Mucosa of descending colon (tissue), 3 donors: Measurements from ENCODE around the gene NPBWR2. TPM values are rescaled to one million over a fixed set of nuclear protein-coding genes. Genes with fewer than 3 reads are reported as not detected.

ENCODE experiments used
- ATAC-seq: fragments of 200-7000 bp; cut with Tn5 transposase; one replicate; pipeline ENCODE4 v1.9.1; 2020; ENCODE audit warnings: mild to moderate bottlenecking, moderate library complexity
- DNase-seq, 3 donors: peaks; one replicate each; pipeline ENCODE4 v3.0.0-alpha.2; 2020
- H3K36me3 ChIP-seq: fragments of 200-600 bp; one replicate; pipeline ENCODE4 v1.8.0; 2021; ENCODE audit warnings: low read depth, mild to moderate bottlenecking
- H3K4me1 ChIP-seq: fragments of 200-600 bp; one replicate; pipeline ENCODE4 v1.8.0; 2021; ENCODE audit warnings: low read depth, mild to moderate bottlenecking
- H3K4me3 ChIP-seq: fragments of 200-600 bp; one replicate; pipeline ENCODE4 v1.8.0; 2021; ENCODE audit warnings: mild to moderate bottlenecking
- H3K9me3 ChIP-seq: fragments of 200-600 bp; one replicate; pipeline ENCODE4 v1.8.0; 2021; ENCODE audit warnings: mild to moderate bottlenecking
- intact Hi-C, 2 donors: fragments of 100-400 bp; cut with DNase I in 1 of 2; cut with micrococcal nuclease in 1 of 2; formaldehyde crosslinking; loops; one replicate each; pipeline versions ENCODE4 v1.11.0 to v1.11.1; 2022; cut with DNase I, micrococcal nuclease
- total RNA-seq, 3 donors: library from RNA; stranded (reverse); fragmentation: NEBNext Ultra II Directional in 2 of 3; extraction: Animal tissue kit (Norgen Biotek cat#: 25700) in 2 of 3; gene quantifications; one replicate each; pipeline versions ENCODE4 v1.2.1 to v1.2.4, GENCODE V29; 2021 to 2023
- TF ChIP-seq, protein P1 (sequence below): fragments of 200-600 bp; IDR thresholded peaks from one replicate; pipeline ENCODE4 v1.8.0; 2022; ENCODE audit warnings: antibody characterized with exemption, mild to moderate bottlenecking
- donor health status: DM: no; HTN: no; CAD: no; lungs with moderate emphysema.
- donor health status: DM: no; HTN: no; CAD: no.
- donor health status: DM: no; HTN: yes; CAD: no.

The NPBWR2 gene
- total RNA-seq, 3 donors from 2014 or later: not detected

DNA sequence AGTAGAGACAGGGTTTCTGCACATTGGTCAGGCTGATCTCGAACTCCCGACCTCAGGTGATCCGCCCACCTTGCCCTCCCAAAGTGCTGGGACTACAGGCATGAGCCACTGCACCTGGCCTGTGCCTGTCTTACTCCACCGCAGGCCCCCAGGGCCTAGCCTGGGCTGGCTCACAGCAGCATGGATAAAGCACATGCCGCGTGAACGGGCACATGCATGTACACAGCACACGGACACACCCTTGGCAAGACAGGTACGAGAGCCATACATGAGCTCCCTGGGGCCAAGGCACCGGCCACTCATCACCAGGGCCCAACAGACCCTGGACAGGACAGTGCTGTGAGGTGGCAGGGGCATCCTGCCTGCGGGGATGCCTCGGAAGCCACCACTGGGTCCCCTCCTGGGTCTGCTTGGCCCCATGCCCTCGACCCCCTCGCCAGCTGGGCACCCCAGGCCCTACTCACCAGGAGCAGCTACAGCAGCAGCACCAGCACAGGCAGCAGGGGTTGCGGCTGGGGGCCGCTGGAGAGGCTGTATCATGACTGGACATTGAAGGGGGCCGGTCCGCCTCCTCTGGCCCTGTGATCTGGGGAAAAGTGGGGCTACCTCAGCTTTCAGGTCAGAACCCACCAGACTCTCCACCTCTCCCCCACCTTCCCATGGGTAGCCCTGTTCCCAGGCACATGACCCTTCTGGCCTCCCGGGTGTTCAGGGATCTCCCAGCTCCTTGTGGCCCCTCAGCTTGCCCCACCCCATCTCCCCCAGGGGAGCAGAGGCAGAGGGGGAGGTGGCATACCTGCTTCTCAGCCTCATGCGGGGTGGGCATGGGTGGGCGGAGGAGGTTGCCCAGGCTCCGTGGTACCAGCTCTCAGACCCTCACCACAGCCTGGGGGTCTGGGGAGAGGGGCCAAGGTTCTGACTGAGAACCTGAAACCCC, 31.0 kb downstream of the NPBWR2 start:
- Histone ChIP-seq H3K36me3 (no peaks in the 10 kb centered on the region), H3K4me1 (peaks cover 12% of the 10 kb centered on the region), H3K9me3 (no peaks in the 10 kb centered on the region), H3K4me3 (no peak overlapping the region)
- TF ChIP-seq, protein P1, sequence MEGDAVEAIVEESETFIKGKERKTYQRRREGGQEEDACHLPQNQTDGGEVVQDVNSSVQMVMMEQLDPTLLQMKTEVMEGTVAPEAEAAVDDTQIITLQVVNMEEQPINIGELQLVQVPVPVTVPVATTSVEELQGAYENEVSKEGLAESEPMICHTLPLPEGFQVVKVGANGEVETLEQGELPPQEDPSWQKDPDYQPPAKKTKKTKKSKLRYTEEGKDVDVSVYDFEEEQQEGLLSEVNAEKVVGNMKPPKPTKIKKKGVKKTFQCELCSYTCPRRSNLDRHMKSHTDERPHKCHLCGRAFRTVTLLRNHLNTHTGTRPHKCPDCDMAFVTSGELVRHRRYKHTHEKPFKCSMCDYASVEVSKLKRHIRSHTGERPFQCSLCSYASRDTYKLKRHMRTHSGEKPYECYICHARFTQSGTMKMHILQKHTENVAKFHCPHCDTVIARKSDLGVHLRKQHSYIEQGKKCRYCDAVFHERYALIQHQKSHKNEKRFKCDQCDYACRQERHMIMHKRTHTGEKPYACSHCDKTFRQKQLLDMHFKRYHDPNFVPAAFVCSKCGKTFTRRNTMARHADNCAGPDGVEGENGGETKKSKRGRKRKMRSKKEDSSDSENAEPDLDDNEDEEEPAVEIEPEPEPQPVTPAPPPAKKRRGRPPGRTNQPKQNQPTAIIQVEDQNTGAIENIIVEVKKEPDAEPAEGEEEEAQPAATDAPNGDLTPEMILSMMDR: no peak
- no peak for ATAC-seq
- no peak for DNase-seq
- intact Hi-C loops: no loop called here

DNA sequence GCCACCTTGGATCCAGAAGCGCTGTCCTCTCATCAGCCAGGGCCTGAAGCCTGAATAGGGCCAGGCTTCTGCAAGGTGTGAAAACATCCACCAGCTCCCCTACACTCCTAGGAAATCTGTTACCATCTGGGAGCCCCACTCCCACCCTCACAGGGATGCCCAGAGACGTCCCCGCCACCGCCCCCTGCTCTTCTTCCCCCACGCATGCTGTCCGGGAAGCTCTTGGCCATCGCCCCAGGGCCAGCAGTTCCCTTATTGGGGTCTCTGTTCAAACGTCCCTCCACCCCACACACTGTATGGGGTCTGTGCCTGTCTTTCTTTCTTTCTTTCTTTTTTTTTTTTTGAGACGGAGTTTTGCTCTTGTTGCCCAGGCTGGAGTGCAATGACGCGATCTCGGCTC, 31.8 kb downstream of the NPBWR2 start:
- Histone ChIP-seq H3K36me3 (no peaks in the 10 kb centered on the region), H3K4me3 (no peak overlapping the region), H3K4me1 (peaks cover 12% of the 10 kb centered on the region), H3K9me3 (no peaks in the 10 kb centered on the region)
- TF ChIP-seq, protein P1: no peak
- ATAC-seq (no peak), DNase-seq (no peak)
- intact Hi-C loops: no loop called here

DNA sequence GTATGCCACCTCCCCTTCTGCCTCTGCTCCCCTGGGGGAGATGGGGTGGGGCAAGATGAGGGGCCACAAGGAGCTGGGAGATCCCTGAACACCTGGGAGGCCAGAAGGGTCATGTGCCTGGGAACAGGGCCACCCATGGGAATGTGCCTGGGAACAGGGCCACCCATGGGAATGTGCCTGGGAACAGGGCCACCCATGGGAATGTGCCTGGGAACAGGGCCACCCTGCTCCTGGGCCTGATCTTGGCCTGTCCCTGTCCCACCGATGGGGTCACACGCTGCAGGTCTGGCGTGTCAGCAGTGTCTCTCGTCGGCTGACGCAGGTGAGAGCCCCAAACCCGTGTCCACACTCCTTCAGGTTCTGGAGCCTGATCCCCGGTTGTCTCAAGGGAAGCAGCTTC, 32.4 kb downstream of the NPBWR2 start:
- ATAC-seq (no peak), DNase-seq (no peak)
- Histone ChIP-seq H3K9me3 (no peaks in the 10 kb centered on the region), H3K36me3 (no peaks in the 10 kb centered on the region), H3K4me3 (no peak overlapping the region), H3K4me1 (peaks cover 9% of the 10 kb centered on the region)
- TF ChIP-seq, protein P1: no peak
- intact Hi-C loops: no loop called here

DNA sequence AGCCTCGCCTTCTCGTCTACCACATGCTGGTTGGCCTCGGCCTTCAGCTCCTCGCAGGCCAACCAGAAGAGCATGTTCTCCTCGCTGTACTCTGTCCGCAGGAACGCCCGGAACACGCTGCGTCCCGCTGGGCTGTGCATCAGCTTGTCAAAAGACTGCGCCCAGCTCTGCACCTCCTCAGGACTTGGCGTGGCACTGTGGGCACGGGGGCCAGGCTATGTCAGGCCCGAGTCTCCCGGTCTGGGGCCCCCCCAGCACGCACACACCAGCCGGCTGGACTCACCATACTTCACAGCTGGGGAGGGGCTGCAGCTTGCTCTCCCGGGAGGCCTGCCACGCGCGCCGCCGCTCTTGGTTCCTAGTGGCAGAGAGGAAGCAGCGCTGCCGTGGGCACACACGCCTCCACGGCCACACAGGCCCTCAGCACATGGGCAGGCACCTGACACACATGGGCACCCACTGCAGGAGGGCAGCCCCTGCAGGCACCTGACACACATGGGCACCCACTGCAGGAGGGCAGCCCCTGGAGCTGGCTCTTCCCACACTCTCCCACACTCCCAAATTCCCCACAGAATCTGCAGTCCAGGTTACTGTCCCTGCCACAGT, 33.1 kb downstream of the NPBWR2 start:
- TF ChIP-seq, protein P1: no peak
- no peak for DNase-seq
- no peak for ATAC-seq
- Histone ChIP-seq H3K4me3 (no peak overlapping the region), H3K9me3 (no peaks in the 10 kb centered on the region), H3K36me3 (no peaks in the 10 kb centered on the region), H3K4me1 (peaks cover 7% of the 10 kb centered on the region)
- intact Hi-C loops: no loop called here

DNA sequence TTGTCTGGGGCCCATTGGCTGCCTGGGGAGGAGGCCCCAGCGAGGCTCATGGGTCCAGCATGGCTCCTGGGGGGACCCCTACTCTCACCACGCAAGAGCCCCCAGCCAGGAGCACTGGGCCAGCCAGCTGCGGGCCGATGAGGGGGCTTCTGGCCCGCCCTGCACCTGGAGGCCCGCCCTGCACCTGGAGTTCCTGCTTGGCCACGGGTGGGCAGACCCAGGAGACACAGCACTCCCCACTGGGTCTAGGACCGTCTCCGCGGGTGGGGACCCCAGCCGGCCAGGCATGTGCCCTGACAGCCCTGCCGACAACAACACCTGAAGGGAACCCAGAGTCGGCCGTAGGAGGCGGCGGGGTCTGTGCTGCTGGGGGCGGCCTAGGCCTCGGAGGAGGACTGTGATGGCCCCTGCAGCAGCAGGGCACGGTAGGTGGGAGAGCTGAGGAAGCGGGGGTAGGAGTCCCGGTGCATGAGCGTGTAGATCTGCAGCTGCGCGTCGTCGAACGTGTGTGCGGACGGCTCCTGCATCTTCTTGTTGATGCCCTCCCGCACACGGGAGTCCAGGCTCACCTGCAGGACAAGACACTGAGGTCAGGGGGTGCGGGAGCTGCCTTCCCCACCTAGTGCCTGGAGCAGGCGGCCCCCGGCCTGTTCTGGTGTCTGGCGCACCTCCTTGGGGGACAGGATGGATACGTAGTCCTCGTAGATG, 33.7 kb downstream of the NPBWR2 start:
- intact Hi-C loops: no loop called here
- H3K36me3 ChIP-seq: no peaks in the 10 kb centered on the region
- DNase-seq: no peak
- H3K4me3 ChIP-seq: no peak overlapping the region
- H3K9me3 ChIP-seq: no peaks in the 10 kb centered on the region
- peaks cover under 1% of the 10 kb centered on the region for H3K4me1 ChIP-seq
- no peak for ATAC-seq
- TF ChIP-seq, protein P1: no peak
